DOHH2 (cell line): ENCODE measurements around the gene EIF5A2.
"Not testable (repeated sequence)": the region's sequence is repeated elsewhere in the genome, so short reads cannot be mapped to it uniquely, and the experiment has no call there.

Experiments used
- H3F3A ChIP-seq: fragments of 200-600 bp; sonication (generic), shearing (Covaris generic); 2 replicates; pipeline ENCODE4 v1.6.0; 2016; ENCODE audit warnings: antibody characterized with exemption, mild to moderate bottlenecking; ENCODE audit not compliant: control insufficient read depth, insufficient read depth
- H3K27ac ChIP-seq: fragments of 200-600 bp; sonication (generic); 2 replicates; pipeline ENCODE4 v1.5.1; 2014; ENCODE audit warnings: low read depth, mild to moderate bottlenecking, low read length, moderate library complexity
- H3K27me3 ChIP-seq: fragments of 200-600 bp; sonication (generic); 2 replicates; pipeline ENCODE4 v1.6.1; 2014; ENCODE audit warnings: mild to moderate bottlenecking, low read length, mixed read lengths; ENCODE audit not compliant: control insufficient read depth
- H3K36me3 ChIP-seq: fragments of 200-600 bp; sonication (generic); 2 replicates; pipeline ENCODE4 v1.6.1; 2014; ENCODE audit warnings: mild to moderate bottlenecking, low read length, moderate library complexity, mixed read lengths; ENCODE audit not compliant: control insufficient read depth
- H3K4me1 ChIP-seq: fragments of 200-600 bp; sonication (generic); 2 replicates; pipeline ENCODE4 v1.6.1; 2014; ENCODE audit warnings: mild to moderate bottlenecking, low read length, mixed read lengths; ENCODE audit not compliant: control insufficient read depth
- H3K4me2 ChIP-seq: fragments of 200-600 bp; sonication (generic); 2 replicates; pipeline ENCODE4 v1.6.0; 2014; ENCODE audit warnings: mild to moderate bottlenecking, low read length, moderate library complexity
- H3K4me3 ChIP-seq: fragments of 200-600 bp; sonication (generic); 2 replicates; pipeline ENCODE4 v1.5.1; 2014; ENCODE audit warnings: mild to moderate bottlenecking, low read length, mixed read lengths
- H3K79me2 ChIP-seq: fragments of 200-600 bp; sonication (generic); 2 replicates; pipeline ENCODE4 v1.6.1; 2014; ENCODE audit warnings: mild to moderate bottlenecking, low read length, mixed read lengths; ENCODE audit not compliant: control insufficient read depth
- H3K9me2 ChIP-seq: fragments of 200-600 bp; sonication (generic); replicated peaks from 2 replicates; pipeline ENCODE4 v1.6.1; 2014; ENCODE audit warnings: mild to moderate bottlenecking, low read length, mixed read lengths; ENCODE audit not compliant: control insufficient read depth
- H3K9me3 ChIP-seq: fragments of 200-600 bp; sonication (generic); 2 replicates; pipeline ENCODE4 v1.6.1; 2014; ENCODE audit warnings: antibody characterized with exemption, low read length, mixed read lengths; ENCODE audit not compliant: control insufficient read depth, insufficient read depth
- H4K20me1 ChIP-seq: fragments of 200-600 bp; sonication (generic); 2 replicates; pipeline ENCODE4 v1.6.0; 2014; ENCODE audit warnings: low read depth, mild to moderate bottlenecking, antibody characterized with exemption, low read length, moderate library complexity; ENCODE audit not compliant: control insufficient read depth, insufficient read depth
- CTCF ChIP-seq: fragments of 200-600 bp; sonication (generic); IDR thresholded peaks from one replicate; pipeline ENCODE4 v1.5.1; 2014; ENCODE audit warnings: antibody characterized with exemption, mild to moderate bottlenecking, low read depth, low read length; ENCODE audit not compliant: poor library complexity, severe bottlenecking
- EZH2phosphoT487 ChIP-seq: fragments of 200-600 bp; sonication (generic); IDR thresholded peaks from 2 replicates; pipeline ENCODE4 v1.6.1; 2017; ENCODE audit warnings: borderline replicate concordance, mild to moderate bottlenecking, antibody characterized with exemption, low read length, moderate library complexity, mixed read lengths

The EIF5A2 gene

GRCh38 chr3:170893895-170894294 lies 14.5 kb downstream of the EIF5A2 start:
- TF ChIP-seq CTCF (no peak), EZH2phosphoT487 (no peak)
- H3K79me2 ChIP-seq: no peaks in the 10 kb centered on the region
- no peaks in the 10 kb centered on the region for H3K27me3 ChIP-seq
- no peak overlapping the region for H3K27ac ChIP-seq
- no peak overlapping the region for H3K4me3 ChIP-seq
- no peak overlapping the region for H3K4me2 ChIP-seq
- H3F3A ChIP-seq: no peaks in the 10 kb centered on the region
- H3K36me3 ChIP-seq: no peaks in the 10 kb centered on the region
- peaks cover 2% of the 10 kb centered on the region; the same call in 1 of the 2 replicates for H3K4me1 ChIP-seq
- no peaks in the 10 kb centered on the region for H3K9me3 ChIP-seq
- no peaks in the 10 kb centered on the region for H3K9me2 ChIP-seq
- H4K20me1 ChIP-seq: no peaks in the 10 kb centered on the region

GRCh38 chr3:170889630-170890029 lies 18.8 kb downstream of the EIF5A2 start:
- Histone ChIP-seq H3K9me3 (no peaks in the 10 kb centered on the region), H3K4me3 (no peak overlapping the region), H3K27ac (no peak overlapping the region), H3K9me2 (no peaks in the 10 kb centered on the region), H4K20me1 (no peaks in the 10 kb centered on the region), H3K4me2 (no peak overlapping the region), H3K36me3 (no peaks in the 10 kb centered on the region), H3K27me3 (no peaks in the 10 kb centered on the region), H3K4me1 (peaks cover 8% of the 10 kb centered on the region), H3K79me2 (no peaks in the 10 kb centered on the region), H3F3A (no peaks in the 10 kb centered on the region)
- no peak for TF ChIP-seq CTCF
- no peak for TF ChIP-seq EZH2phosphoT487

- Histone ChIP-seq H3K27me3 (no peaks in the 10 kb centered on the region), H3K9me2 (no peaks in the 10 kb centered on the region), H3F3A (no peaks in the 10 kb centered on the region), H4K20me1 (no peaks in the 10 kb centered on the region), H3K9me3 (no peaks in the 10 kb centered on the region), H3K4me3 (no peak overlapping the region), H3K36me3 (no peaks in the 10 kb centered on the region), H3K4me2 (no peak overlapping the region), H3K4me1 (peaks cover 8% of the 10 kb centered on the region), H3K27ac (no peak overlapping the region), H3K79me2 (no peaks in the 10 kb centered on the region)
- TF ChIP-seq EZH2phosphoT487: no peak
- no peak for TF ChIP-seq CTCF
Observed at GRCh38 chr3:170889132-170889531, 19.3 kb downstream of the EIF5A2 start.

GRCh38 chr3:170884109-170884930 lies 24.1 kb downstream of the EIF5A2 start:
- not testable (repeated sequence) for H3K9me2 ChIP-seq, H3K36me3 ChIP-seq, H3F3A ChIP-seq, H3K4me2 ChIP-seq, H3K27ac ChIP-seq, H3K9me3 ChIP-seq, H3K27me3 ChIP-seq, H3K4me1 ChIP-seq, H4K20me1 ChIP-seq, H3K79me2 ChIP-seq, H3K4me3 ChIP-seq

GRCh38 chr3:170878688-170879087 lies 29.7 kb downstream of the EIF5A2 start:
- not testable (repeated sequence) for H3K4me1 ChIP-seq, H3K9me2 ChIP-seq, H3K4me2 ChIP-seq, H3K27ac ChIP-seq, H3K9me3 ChIP-seq, H3K79me2 ChIP-seq, H4K20me1 ChIP-seq, H3K4me3 ChIP-seq, H3K36me3 ChIP-seq, H3F3A ChIP-seq, H3K27me3 ChIP-seq

- H3F3A ChIP-seq, H3K36me3 ChIP-seq, H3K27ac ChIP-seq, H3K27me3 ChIP-seq, H3K4me2 ChIP-seq, H3K9me2 ChIP-seq, H4K20me1 ChIP-seq, H3K4me1 ChIP-seq, H3K4me3 ChIP-seq, H3K79me2 ChIP-seq, H3K9me3 ChIP-seq: not testable (repeated sequence)
Observed at GRCh38 chr3:170877311-170877710, 31.1 kb downstream of the EIF5A2 start.
